ENCODE data around the gene PHLDB2. TPM values are rescaled to one million over a fixed set of nuclear protein-coding genes. Genes with fewer than 3 reads are reported as not detected.

PHLDB2 gene
- total RNA-seq, 1 experiment from 2014 or later = 143 TPM

GRCh38 chr3:111813979-111814378 is 45.1 kb upstream of the PHLDB2 start:
- Histone ChIP-seq H4K20me1 (ENCODE audit: insufficient read depth) (no peaks in the 10 kb centered on the region), H3K27me3 (ENCODE audit: insufficient read depth, low read length) (no peaks in the 10 kb centered on the region), H3K79me2 (ENCODE audit: insufficient read depth, low read length) (no peaks in the 10 kb centered on the region), H3K4me3 (replicated peaks in 1 of 2; ENCODE audit: low read depth in 1 of 2, low read length in 2 of 2) (no peak overlapping the region), H3K9me2 (ENCODE audit: insufficient read depth) (no peaks in the 10 kb centered on the region), H3K4me2 (ENCODE audit: low read length) (no peak overlapping the region; the same call in 1 of the 2 replicates), H3K9ac (ENCODE audit: low read length) (no peak overlapping the region), H3K9me3 (ENCODE audit: control insufficient read depth in 1 of 2, insufficient read depth in 1 of 2, low read depth in 1 of 2, low read length in 2 of 2) (no peaks in the 10 kb centered on the region), H3K27ac (ENCODE audit: low read depth, low read length) (no peak overlapping the region), H3K36me3 (ENCODE audit: control insufficient read depth in 1 of 2, insufficient read depth in 2 of 2, low read length in 2 of 2) (no peaks in the 10 kb centered on the region), H3K4me1 (ENCODE audit: control insufficient read depth in 1 of 2, insufficient read depth in 2 of 2, low read length in 2 of 2) (peaks cover 26 to 48% of the 10 kb centered on the region in 2 experiments), H2AFZ (ENCODE audit: low read depth, low read length, poor library complexity, severe bottlenecking) (no peak overlapping the region)
- intact Hi-C loops (cut with micrococcal nuclease) = no loop called here
- BruUV-seq (replicated peaks) = no TSS peak
- DNase-seq (ENCODE audit: low read depth, low spot score) (no peak), ATAC-seq (no peak)
- ChIA-PET POLR2A (no interaction called here), CTCF (no interaction called here), RAD21 (ENCODE audit: low non-redundant PET in 1 of 2, low total read pairs in 2 of 2, uncharacterized antibody in 2 of 2, unreplicated experiment in 2 of 2) (no interaction called here)
- TF ChIP-seq SRF (IDR thresholded peaks at IDR 0.05; ENCODE audit: low read depth) (no peak), ZBTB33 (IDR thresholded peaks at IDR 0.05; ENCODE audit: extremely low read depth, insufficient replicate concordance, low read length) (no peak), RAD21 (IDR thresholded peaks at IDR 0.05; ENCODE audit: low read depth) (no peak), YY1 (IDR thresholded peaks at IDR 0.05; ENCODE audit: extremely low read depth, insufficient replicate concordance, low read depth, low read length) (no peak), TCF7L2 (IDR thresholded peaks at IDR 0.05; ENCODE audit: borderline replicate concordance, extremely low read depth, insufficient read depth, insufficient read length) (no peak), SP1 (IDR thresholded peaks at IDR 0.05; ENCODE audit: low read depth) (no peak), POLR2A (IDR thresholded peaks at IDR 0.05; ENCODE audit: borderline replicate concordance, extremely low read depth, insufficient read depth, insufficient read length) (no peak), EGR1 (IDR thresholded peaks at IDR 0.05; ENCODE audit: low read depth) (no peak), CBX3 (IDR thresholded peaks at IDR 0.05; ENCODE audit: low read depth) (no peak), FOSL1 (IDR thresholded peaks at IDR 0.05; ENCODE audit: low read depth) (no peak), POLR2AphosphoS5 (IDR thresholded peaks at IDR 0.05; ENCODE audit: low read depth, low read length) (no peak), JUND (IDR thresholded peaks at IDR 0.05) (no peak), EZH2 (IDR thresholded peaks at IDR 0.05) (no peak), ELF1 (IDR thresholded peaks at IDR 0.05; ENCODE audit: borderline replicate concordance, low read depth) (no peak), ZFX (IDR thresholded peaks at IDR 0.05) (no peak), ZNF274 (IDR thresholded peaks at IDR 0.05; ENCODE audit: low read depth, low read length) (no peak), CEBPB (IDR thresholded peaks at IDR 0.05; ENCODE audit: low read depth) (no peak)
- TF ChIP-seq, protein P1, sequence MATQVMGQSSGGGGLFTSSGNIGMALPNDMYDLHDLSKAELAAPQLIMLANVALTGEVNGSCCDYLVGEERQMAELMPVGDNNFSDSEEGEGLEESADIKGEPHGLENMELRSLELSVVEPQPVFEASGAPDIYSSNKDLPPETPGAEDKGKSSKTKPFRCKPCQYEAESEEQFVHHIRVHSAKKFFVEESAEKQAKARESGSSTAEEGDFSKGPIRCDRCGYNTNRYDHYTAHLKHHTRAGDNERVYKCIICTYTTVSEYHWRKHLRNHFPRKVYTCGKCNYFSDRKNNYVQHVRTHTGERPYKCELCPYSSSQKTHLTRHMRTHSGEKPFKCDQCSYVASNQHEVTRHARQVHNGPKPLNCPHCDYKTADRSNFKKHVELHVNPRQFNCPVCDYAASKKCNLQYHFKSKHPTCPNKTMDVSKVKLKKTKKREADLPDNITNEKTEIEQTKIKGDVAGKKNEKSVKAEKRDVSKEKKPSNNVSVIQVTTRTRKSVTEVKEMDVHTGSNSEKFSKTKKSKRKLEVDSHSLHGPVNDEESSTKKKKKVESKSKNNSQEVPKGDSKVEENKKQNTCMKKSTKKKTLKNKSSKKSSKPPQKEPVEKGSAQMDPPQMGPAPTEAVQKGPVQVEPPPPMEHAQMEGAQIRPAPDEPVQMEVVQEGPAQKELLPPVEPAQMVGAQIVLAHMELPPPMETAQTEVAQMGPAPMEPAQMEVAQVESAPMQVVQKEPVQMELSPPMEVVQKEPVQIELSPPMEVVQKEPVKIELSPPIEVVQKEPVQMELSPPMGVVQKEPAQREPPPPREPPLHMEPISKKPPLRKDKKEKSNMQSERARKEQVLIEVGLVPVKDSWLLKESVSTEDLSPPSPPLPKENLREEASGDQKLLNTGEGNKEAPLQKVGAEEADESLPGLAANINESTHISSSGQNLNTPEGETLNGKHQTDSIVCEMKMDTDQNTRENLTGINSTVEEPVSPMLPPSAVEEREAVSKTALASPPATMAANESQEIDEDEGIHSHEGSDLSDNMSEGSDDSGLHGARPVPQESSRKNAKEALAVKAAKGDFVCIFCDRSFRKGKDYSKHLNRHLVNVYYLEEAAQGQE (IDR thresholded peaks at IDR 0.05; ENCODE audit: low read depth) = no peak
- TF ChIP-seq, protein P2, sequence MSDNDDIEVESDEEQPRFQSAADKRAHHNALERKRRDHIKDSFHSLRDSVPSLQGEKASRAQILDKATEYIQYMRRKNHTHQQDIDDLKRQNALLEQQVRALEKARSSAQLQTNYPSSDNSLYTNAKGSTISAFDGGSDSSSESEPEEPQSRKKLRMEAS (IDR thresholded peaks at IDR 0.05) = no peak
- TF ChIP-seq, protein P3, sequence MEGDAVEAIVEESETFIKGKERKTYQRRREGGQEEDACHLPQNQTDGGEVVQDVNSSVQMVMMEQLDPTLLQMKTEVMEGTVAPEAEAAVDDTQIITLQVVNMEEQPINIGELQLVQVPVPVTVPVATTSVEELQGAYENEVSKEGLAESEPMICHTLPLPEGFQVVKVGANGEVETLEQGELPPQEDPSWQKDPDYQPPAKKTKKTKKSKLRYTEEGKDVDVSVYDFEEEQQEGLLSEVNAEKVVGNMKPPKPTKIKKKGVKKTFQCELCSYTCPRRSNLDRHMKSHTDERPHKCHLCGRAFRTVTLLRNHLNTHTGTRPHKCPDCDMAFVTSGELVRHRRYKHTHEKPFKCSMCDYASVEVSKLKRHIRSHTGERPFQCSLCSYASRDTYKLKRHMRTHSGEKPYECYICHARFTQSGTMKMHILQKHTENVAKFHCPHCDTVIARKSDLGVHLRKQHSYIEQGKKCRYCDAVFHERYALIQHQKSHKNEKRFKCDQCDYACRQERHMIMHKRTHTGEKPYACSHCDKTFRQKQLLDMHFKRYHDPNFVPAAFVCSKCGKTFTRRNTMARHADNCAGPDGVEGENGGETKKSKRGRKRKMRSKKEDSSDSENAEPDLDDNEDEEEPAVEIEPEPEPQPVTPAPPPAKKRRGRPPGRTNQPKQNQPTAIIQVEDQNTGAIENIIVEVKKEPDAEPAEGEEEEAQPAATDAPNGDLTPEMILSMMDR (IDR thresholded peaks at IDR 0.05 in 2 of 3, conservative IDR thresholded peaks at IDR 0.05 in 1 of 3; ENCODE audit: borderline replicate concordance in 1 of 3, insufficient read depth in 1 of 3, low read depth in 2 of 3, low read length in 2 of 3) = no peak
